ENCODE results near the gene GTF2H4.

The GTF2H4 gene

GRCh38 chr6:30875244-30876038, 32.6 kb upstream of the GTF2H4 start:
- no peak overlapping the region for H3K4me3 ChIP-seq (ENCODE audit: low read length, poor library complexity, severe bottlenecking)
- H3K27me3 ChIP-seq (ENCODE audit: insufficient read depth, low read length, poor library complexity, severe bottlenecking): no peaks in the 10 kb centered on the region
- no peaks in the 10 kb centered on the region for H3F3A ChIP-seq (ENCODE audit: low read depth)
- no peak overlapping the region for H3K4me2 ChIP-seq (ENCODE audit: low read depth, low read length, poor library complexity, severe bottlenecking)
- H3K4me1 ChIP-seq (ENCODE audit: insufficient read depth, low read length, poor library complexity, severe bottlenecking): peaks cover 4% of the 10 kb centered on the region
- no peaks in the 10 kb centered on the region for H3K36me3 ChIP-seq (ENCODE audit: insufficient read depth, low read length)
- no peaks in the 10 kb centered on the region for H3K9me2 ChIP-seq (replicated peaks; ENCODE audit: low read depth, low read length)
- H3K79me2 ChIP-seq (ENCODE audit: insufficient read depth, low read length): no peaks in the 10 kb centered on the region
- H3K9me3 ChIP-seq (ENCODE audit: insufficient read depth, low read depth, low read length): peaks cover 8% of the 10 kb centered on the region; the same call in 1 of the 2 replicates
- no peak overlapping the region for H3K9ac ChIP-seq (ENCODE audit: low read depth, low read length, poor library complexity, severe bottlenecking)
- H4K20me1 ChIP-seq (ENCODE audit: insufficient read depth, low read length, poor library complexity, severe bottlenecking): no peaks in the 10 kb centered on the region
- H2AFZ ChIP-seq (ENCODE audit: low read length): no peak overlapping the region
- TF ChIP-seq CTCF (conservative IDR thresholded peaks at IDR 0.05; ENCODE audit: low read length) (no peak), EZH2phosphoT487 (IDR thresholded peaks at IDR 0.05; ENCODE audit: borderline replicate concordance) (no peak)

- no peaks in the 10 kb centered on the region for H3F3A ChIP-seq (ENCODE audit: low read depth)
- peaks cover 3% of the 10 kb centered on the region; the same call in 1 of the 2 replicates for H3K9me3 ChIP-seq (ENCODE audit: insufficient read depth, low read depth, low read length)
- peaks cover 4% of the 10 kb centered on the region for H3K4me1 ChIP-seq (ENCODE audit: insufficient read depth, low read length, poor library complexity, severe bottlenecking)
- H3K9me2 ChIP-seq (replicated peaks; ENCODE audit: low read depth, low read length): no peaks in the 10 kb centered on the region
- H3K79me2 ChIP-seq (ENCODE audit: insufficient read depth, low read length): no peaks in the 10 kb centered on the region
- H3K27me3 ChIP-seq (ENCODE audit: insufficient read depth, low read length, poor library complexity, severe bottlenecking): no peaks in the 10 kb centered on the region
- H2AFZ ChIP-seq (ENCODE audit: low read length): no peak overlapping the region
- no peak for TF ChIP-seq EZH2phosphoT487 (IDR thresholded peaks at IDR 0.05; ENCODE audit: borderline replicate concordance)
- no peak for TF ChIP-seq CTCF (conservative IDR thresholded peaks at IDR 0.05; ENCODE audit: low read length)
- no peaks in the 10 kb centered on the region for H4K20me1 ChIP-seq (ENCODE audit: insufficient read depth, low read length, poor library complexity, severe bottlenecking)
- no peaks in the 10 kb centered on the region for H3K36me3 ChIP-seq (ENCODE audit: insufficient read depth, low read length)
- H3K4me3 ChIP-seq (ENCODE audit: low read length, poor library complexity, severe bottlenecking): no peak overlapping the region
- no peak overlapping the region for H3K9ac ChIP-seq (ENCODE audit: low read depth, low read length, poor library complexity, severe bottlenecking)
- no peak overlapping the region for H3K4me2 ChIP-seq (ENCODE audit: low read depth, low read length, poor library complexity, severe bottlenecking)
Observed at GRCh38 chr6:30876039-30876730, 31.8 kb upstream of the GTF2H4 start.

GRCh38 chr6:30877419-30878262, 30.4 kb upstream of the GTF2H4 start:
- Histone ChIP-seq H4K20me1 (ENCODE audit: insufficient read depth, low read length, poor library complexity, severe bottlenecking) (no peaks in the 10 kb centered on the region), H3K9ac (ENCODE audit: low read depth, low read length, poor library complexity, severe bottlenecking) (peak overlapping the region; percentile 67), H3K4me2 (ENCODE audit: low read depth, low read length, poor library complexity, severe bottlenecking) (peak overlapping the region; percentile 76), H3K27me3 (ENCODE audit: insufficient read depth, low read length, poor library complexity, severe bottlenecking) (no peaks in the 10 kb centered on the region), H3K79me2 (ENCODE audit: insufficient read depth, low read length) (no peaks in the 10 kb centered on the region), H3F3A (ENCODE audit: low read depth) (no peaks in the 10 kb centered on the region), H3K4me3 (ENCODE audit: low read length, poor library complexity, severe bottlenecking) (peak overlapping the region; percentile 70), H3K36me3 (ENCODE audit: insufficient read depth, low read length) (no peaks in the 10 kb centered on the region), H3K4me1 (ENCODE audit: insufficient read depth, low read length, poor library complexity, severe bottlenecking) (peaks cover 4% of the 10 kb centered on the region), H3K9me2 (replicated peaks; ENCODE audit: low read depth, low read length) (no peaks in the 10 kb centered on the region), H3K9me3 (ENCODE audit: insufficient read depth, low read depth, low read length) (no peaks in the 10 kb centered on the region), H2AFZ (ENCODE audit: low read length) (peak overlapping the region; percentile 88)
- peak; percentile 99 for TF ChIP-seq CTCF (conservative IDR thresholded peaks at IDR 0.05; ENCODE audit: low read length)
- no peak for TF ChIP-seq EZH2phosphoT487 (IDR thresholded peaks at IDR 0.05; ENCODE audit: borderline replicate concordance)

All from Loucy (cell line).